Measurements from ENCODE around the gene MCRS1.

The MCRS1 gene

DNA sequence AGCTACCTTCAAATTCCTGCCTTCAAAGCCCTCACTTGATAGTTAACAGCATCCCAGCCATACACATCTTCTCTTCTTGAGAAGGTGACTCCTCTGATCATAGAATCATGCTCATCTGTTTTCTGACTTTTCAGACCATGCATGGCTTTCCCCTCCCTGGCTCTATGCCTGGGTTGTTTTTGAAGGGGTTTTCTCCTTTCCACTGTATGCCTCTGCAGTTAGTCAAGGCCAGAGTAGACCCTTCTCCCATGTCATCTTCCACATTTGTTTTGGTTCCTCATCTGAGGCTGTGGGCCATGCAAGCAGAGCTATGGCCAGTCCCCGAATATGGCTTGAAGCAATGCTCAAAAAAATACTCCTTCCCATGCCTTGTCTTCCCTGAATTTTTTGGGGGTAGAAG, 14.3 kb upstream of the MCRS1 start:
- no peak for DNase-seq

DNA sequence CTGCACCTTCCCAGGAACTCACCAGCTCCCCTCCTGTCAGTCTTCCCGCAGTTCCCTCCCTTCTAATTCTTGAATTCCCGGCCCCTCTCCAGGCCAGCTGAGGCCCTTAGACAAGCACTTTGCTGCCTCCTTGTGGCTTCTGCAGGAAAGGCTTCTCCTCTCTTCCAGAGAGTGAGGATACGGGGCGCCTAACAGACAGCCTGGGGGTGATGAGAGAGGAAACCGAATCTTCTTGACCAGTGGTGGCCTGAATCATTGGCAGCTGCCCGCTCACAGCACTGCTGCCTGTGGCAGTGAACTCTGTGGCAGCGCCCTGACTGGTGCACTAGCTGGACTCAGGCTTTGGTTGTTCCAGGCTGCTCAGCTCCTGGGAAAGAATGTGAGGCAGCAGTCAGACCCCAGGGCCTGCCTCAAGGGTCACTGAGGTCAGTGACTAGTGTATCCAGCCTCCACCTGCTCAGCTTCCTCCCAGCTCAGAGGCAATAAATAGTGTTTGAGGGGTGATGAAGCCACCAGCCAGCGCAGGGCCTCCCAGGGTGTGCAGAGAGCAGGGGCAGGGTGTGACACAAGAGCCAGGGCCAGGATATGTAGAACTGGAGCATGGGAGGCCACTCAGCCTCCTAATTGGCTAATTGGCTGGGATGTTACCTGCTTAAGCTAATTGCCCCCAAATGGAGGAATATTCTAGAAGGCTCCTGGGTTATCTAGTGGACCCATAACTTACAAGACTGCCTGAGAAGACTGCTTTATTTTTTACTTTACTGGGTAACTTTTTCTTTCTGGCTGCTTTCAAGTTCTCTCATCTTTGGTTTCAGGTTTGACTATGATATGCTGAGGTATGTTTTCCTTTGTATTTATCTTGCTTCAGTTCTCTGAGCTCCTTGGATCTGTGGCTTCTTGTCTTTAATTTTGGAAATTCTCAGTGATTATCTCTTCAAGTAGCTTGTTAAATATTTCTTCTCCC, 12.9 kb upstream of the MCRS1 start:
- DNase-seq = peak; percentile 79

DNA sequence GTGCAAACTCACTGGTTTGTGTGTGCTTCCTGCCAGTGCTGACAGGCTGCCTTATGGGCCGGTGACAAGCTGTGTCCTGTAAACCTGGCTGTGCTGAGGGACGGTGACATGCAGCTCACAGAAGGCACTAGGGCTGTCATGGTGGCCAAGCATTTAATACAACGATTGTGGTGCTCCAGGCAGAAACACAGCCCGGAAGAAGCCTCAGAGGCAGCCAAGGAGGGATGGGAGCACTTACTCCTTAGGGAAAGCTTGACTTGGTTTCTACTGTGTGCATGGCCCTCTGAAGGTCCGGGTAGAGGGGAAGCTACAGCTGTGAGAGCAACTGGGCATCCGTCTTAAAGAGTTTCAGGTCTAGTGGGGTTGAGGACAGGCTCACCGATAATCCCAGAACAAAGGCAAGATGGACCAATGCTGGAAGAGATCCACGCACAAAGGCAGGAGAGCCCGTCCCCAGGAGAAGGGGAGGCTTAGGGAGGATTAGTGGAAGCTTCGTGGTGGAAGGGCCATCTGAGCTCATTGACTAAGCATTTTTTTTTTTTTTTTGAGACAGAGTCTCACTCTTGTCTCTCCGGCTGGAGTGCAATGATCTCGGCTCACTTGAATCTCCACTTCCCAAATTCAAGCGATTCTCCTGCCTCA, 10.7 kb upstream of the MCRS1 start:
- DNase-seq = no peak

DNA sequence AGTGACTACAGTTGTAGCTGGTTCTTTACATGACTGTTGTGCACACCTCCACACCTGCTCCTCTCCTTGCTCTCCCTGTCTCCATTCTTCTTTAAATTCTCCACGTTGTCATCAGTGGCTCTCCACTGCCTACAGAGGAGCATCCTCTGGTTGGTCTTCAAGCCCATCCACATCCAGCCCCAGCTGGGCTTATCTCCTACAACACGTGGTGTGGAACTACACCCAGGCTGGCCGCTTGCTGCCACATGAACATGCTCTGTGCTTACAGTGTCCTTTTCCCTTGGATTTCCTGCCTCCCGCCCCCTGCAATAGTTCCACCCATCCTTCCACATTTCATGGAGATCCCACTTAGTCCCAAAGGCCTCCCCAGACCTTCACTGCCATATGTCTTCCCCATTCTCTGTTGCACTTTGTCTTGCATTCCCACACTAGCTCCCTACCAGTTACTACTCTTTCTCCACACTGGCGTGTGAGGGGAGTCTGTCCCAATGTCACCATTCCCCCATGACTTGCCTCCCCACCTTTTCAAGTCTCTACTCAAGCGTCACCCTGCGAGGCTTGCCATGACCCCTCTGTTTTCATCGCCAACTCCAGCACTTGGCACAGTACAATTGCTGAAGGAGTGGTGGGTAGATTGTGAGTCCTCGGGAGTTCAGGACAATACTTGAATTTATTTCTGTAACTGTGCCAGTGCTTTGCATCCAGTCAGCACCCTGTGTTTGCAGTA, 9.8 kb upstream of the MCRS1 start:
- DNase-seq = no peak

DNA sequence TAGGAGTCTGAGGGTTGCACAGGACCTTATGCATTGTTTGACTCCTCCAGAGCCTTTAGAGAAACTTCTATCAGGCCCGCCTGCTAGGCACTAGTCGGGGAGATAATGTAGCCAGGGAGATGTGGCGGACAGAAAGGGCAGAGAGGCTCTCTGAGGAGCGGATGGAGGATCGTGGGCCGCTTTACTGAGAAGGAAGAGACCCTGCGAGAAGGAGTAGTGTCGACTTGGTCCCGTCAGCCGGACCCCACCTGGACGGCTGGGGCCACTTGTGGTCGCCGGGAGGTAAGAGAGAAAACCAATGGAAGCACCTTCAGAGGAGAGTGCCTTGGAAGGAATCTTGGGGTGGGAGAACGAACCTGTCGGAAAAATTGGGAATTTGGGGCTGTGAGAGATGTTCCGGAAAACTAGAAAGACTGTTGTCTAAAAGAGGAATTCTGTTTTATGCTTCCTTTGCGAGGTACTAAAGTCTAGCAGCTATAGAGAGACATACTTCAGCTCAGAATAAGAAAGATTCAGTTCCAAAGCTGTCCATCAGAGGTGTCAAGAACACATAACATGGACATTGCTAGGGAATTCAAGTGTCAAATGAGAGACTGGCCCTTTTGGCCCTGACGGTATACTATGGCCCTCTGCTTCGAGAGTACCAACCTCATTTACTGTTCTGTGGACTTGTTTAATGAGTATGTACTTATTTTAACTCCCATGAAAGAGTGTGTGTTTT, 660 bp upstream of the MCRS1 start:
- no peak for DNase-seq

DNA sequence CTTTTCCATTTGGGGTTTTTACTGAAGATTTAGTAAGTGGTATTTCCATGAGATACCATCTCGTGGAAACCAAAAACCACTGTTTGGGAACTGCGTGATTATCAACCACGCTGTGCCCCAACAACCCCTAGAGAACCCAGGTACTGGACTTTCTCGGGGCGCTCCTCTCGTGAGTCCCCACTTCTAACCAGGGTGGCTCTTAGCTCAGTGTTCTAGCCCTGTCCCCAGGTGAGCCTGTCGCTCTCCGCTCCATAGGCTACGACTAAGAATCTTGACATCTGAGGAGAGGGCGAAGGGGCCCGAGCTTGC, 686 bp downstream of the MCRS1 start:
- no peak for DNase-seq

DNA sequence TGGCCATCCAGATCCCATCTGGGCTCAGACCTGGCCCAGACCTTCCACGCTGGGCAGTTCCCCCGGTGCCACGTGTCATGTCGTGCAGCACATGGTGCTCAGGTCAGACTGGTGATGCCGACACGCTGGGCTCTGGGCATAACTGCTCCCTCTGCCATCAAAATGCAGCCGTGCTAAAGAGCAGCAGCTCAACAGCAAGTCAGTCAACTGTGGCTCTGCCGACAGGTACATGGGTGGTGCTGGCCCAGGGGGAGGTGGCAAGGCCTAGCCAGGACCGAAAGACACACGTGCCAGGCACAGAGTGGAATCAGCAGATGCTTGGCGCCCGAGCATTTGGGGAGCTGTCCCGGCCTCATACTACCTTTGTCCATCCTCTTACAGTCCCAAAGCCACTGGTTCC, 1.6 kb downstream of the MCRS1 start:
- no peak for DNase-seq

DNA sequence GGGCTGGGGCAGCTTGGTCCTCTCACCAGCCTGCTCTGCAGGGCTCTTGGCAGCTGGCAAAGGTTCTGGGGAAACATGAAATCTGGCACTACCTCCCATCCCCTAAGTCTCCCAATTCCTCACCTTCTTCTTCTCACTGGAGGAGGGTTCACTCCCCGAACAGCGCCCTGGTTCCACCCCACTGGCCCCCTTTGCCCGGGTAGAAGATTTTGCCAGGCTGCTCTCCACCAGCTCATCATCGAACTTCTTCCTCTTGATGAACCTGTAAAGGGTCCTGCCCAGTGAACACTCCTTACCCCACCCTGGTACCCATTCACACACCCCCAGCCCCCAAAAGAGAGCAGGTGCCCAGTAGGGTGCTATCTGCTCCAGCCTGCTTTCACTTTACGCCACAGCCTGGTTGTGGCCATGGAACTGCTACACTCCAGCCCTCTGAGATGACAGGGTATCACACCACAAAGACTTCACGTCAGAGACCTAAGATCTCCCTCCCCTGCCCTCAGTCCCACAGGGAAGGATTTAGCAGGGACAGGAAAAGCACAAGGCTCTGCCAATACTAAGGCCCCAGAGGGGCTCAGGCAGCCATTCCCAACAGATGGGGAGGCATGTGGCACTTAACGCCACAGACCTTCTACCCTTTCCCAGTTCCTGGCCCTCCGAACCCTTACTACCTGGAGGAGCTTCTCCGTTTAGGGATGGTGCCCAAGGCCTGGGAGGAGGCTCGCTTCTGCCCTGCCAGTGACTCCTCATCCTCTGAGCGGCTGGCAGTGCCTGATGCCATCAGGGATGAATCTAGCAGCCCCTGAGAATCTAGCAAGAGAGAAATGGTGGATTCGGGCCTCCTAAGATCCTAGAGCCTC, 2.3 kb downstream of the MCRS1 start:
- DNase-seq = no peak

DNA sequence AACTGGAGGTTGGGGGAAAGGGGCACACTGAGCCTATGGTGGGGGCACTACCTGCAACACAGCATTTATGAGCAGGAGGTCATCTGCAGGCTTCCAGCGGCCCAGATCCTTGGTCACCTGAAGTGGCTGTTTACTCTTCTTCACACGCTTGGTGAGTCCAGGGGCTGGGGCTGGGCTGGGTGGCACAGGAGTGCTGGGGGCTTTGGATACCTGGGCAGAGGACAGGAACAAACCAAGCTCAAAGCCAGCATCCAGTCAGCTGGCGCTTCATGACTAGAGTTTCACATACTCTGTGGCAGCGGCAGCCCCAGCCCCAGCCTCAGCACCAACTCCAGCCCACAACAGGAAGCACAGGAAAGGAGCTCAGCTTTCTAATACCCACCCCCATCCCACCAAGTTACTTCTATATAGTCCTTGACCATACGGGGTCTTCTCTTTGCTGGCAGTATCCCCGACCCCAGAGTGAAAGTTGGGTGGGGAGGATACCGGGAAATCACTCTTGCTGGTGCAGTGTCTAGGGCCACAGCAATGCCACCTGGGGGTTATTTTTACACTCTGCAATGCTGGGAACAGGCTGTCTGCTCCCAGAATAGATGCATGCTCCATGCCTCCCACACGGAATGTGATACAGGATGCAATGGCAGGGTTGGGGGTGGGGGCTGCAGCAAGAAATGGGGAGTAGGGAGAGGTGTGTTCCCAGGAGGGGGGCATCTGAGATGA, 3.1 kb downstream of the MCRS1 start:
- DNase-seq = no peak

DNA sequence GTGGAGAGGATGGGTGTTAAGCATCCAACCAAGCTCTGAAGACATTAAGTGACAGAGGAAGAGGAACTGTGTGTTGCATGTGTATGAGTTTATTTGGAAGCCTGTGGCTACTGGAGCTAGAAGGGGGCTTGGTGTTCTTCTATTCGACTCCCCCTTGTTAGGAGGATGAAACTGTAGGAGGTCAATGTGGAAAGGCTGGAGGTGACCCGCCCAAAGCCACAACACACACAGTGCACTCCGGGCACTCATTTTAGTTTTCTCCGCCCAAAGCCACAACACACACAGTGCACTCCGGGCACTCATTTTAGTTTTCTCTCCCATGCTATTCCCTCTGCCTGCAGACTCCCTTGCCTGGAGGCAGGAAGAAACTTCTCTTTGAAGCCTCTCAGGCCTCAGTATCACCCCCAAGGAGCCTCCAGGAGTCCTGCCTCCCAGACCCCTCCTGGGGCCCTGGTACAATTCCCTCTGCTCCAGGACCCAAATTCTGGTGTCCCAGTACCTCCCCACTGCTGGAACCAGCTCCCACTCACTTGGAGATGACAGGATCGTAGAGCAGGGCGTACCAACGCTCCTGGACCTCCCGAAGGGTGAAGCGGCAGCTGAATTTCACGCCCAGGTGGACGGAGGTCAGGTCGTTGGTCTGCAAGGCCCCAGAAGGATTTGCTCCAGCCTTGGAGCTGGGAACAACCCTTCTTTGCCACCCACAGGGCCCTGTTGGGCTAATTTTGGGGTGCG, 3.8 kb downstream of the MCRS1 start:
- DNase-seq = no peak

DNA sequence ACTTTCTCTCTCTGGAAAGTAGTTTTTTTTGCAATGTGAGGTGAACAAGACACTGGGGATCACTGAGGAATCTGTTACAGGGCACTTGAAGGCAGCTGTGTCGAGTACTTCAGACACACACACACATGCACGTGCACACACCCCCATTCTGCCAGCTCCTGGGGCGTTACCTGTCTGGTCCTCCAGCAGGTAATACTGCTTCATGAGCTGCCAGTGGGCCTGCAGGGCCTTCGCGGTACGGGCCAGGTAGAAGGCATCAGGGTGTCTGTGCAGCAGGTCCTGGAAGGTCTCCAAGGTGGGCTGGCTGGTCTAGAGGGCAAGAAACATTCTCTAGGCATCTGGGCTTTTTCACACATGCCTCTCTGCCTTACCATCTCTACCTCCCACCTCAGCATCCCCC, 5.1 kb downstream of the MCRS1 start:
- no peak for DNase-seq

DNA sequence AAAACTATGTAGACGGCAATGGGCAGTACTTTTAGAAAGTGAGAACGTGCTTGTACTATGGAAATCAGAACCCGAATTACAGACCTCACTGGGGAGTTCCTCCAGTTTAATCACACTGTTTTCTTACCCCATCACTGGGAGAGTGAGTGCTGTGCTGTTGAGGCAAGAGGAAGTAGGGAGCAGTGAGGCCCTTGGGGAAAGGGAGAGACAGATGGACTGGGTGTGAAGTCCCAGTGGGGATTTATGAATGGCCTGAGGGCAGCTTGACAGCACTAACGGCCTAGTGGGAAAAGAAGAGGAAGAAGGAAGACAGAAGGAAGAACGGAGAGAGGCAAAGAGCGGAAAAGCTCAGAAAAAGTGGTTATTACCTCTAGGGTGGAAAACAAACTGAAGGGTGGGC, 5.7 kb downstream of the MCRS1 start:
- no peak for DNase-seq

DNA sequence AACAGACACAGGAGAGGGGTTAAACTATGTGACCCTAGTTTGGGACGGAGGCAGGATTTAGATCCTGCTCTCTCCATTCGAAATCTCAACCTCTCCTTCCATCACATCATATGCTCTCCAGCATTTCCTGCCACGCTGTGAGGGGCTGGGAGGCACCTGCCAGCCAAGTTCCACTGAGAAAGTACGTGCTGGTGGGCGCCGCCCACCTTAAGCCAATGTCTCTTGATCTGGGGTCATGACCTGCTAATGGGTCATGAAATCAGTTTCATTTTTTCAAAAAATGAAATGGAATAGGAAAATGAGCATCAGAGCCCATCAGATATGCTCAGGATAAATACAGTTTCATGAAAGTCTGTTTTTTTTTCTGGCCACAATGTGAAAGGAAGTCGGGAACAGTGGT, 7.2 kb downstream of the MCRS1 start:
- DNase-seq = no peak

DNA sequence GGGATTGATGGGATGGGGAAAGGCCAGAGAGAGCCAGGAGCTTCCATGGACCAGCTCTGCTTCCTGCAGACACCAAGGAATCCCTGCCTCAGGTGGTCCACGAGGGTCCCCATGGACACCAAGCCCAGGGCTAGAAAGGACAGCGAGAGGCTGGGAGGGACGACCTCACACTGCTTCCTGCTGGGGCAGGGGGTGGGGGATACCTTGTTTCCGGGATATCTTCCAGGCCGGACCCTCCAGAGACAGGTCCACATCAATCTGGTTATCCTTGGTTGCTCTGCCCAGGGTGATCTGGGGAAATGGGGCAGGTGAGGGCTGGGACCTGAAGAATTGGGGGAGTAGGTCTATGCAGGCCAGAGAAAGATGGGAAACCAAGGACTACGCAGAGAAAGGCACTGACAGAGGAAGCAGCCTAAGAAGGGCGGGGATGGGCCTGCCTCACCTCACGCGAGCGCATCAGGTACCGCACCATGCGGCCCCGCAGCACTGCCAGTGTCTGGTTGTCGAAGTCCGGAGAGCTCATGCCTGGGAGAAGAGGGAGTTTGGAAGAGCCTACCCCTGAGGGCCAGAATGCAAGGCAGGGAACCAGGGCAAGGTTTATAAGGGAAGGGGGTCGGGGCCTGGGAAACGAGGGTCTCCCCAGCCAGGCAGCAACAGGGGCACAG, 8.8 kb downstream of the MCRS1 start:
- no peak for DNase-seq

DNA sequence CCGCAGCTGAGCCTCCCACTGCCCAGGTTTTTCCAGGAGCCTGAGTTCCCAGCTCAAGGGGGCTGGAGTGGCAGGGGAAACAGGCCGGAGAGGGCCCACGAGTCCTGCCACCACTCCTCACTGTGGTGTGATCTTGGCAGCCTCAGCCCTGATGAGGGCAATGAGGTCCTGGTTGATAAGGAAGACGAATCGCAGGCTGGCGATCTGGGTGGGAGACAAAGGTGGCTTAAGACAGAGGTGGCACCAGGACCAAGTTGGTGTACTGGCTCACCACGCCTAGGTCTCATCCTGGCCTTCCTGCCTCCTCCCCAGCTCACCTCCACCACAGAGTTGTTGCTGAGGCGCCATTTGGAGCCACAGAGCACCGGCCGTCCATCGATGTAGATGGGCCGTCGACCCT, 9.4 kb downstream of the MCRS1 start:
- no peak for DNase-seq

DNA sequence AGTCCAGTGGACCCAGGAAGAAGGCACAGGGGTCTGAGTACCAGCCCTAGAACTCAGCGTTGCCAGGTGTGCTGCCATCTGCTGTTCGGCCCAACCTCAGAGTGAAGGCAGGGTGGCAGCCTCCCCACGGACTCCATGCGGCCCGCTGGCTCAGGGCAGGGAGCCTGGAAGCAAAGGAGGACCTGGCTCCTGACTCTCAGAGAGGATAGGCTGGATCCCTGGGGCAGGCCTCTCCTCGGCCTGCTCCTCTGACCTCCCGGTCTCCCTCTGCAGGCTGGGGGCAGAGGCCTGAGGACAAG, 10.1 kb downstream of the MCRS1 start:
- no peak for DNase-seq

DNA sequence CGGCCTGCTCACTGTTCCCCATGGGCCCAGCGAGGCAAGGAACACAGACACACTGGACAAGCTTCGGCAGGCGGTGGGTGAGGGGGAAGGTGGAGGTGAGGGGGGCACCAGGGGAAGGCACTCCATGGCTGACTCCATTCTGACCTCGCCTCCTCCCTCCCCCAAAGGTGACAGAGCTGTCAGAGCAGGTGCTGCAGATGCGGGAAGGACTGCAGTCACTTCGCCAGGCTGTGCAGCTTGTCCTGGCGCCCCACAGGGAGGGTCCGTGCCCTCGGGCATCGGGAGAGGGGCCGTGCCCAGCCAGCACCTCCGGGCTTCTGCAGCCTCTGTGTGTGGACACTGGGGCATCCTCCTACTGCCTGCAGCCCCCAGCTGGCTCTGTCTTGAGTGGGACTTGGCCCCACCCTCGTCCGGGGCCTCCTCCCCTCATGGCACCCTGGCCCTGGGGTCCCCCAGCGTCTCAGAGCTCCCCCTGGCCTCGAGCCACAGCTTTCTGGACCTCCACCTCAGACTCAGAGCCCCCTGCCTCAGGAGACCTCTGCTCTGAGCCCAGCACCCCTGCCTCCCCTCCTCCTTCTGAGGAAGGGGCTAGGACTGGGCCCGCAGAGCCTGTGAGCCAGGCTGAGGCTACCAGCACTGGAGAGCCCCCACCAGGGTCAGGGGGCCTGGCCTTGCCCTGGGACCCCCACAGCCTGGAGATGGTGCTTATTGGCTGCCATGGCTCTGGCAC, 10.6 kb downstream of the MCRS1 start:
- no peak for DNase-seq

DNA sequence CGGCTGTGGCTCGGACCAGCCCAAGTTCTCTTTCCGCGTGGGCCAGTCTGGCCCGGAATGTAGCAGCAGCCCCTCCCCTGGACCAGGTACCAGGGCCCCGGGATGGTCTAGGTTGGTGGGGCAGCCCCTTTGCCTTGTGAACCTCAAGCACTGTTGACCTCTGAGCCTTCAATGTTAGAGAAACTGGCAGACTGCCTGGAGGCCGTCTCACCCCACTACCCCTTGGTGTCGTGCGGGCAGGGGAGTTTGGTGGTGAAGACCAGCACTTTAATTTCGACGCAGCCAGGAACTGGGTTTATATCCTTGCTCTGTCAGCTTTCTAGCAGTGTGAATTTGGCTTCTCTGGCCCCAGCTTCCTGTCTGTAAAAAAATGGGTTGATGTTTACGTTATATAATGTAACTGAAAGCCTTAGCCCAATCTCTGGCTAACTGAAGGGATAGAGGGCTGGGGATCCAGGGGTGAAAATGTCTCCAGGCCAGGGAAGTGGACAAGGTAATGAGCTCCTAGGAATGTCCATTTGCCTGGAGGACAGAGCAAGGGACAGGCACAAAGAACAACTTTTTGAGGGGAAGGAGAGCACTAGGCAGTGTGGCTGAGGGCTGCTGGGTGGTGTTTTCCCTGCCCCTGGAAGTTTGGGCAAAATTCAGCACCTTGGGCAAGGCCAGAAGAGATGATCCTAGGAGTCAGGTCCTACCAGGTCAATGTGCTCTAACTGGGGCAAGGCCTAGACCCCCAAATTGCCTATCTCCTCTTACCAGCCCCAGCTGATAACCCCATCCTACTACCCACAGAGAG, 11.4 kb downstream of the MCRS1 start:
- no peak for DNase-seq

Data from kidney glomerular epithelial cell (primary cell).